Activated naive CD4-positive, alpha-beta T cell treated with Interleukin-2 at 50 U/mL for 16 hours (primary cell): ENCODE results near the gene LYRM1.
A peak's percentile ranks its signal among the peaks of the same experiment; 100 is the strongest.
"Not testable (repeated sequence)": the region's sequence is repeated elsewhere in the genome, so short reads cannot be mapped to it uniquely, and the experiment has no call there.

Experiments used
- DNase-seq: peaks from one replicate; pipeline ENCODE4 v3.0.0-alpha.2; 2020

Gene LYRM1

GRCh38 chr16:20900299-20901067 is at the start of gene LYRM1, which contains the start of gene DCUN1D3:
Gene LYRM1 (plus strand): TSS chr16:20900771. CDS start chr16:20915556, 14,785 bp downstream.
Gene DCUN1D3 (minus strand): TSS chr16:20900358. CDS start chr16:20862538, 37,820 bp downstream.
- DNase-seq = peak; percentile 89

- DNase-seq = no peak
These were observed 49.6 kb upstream of the LYRM1 start for GRCh38 chr16:20850981-20851380.

GRCh38 chr16:20851601-20852000 is 49.0 kb upstream of the LYRM1 start:
- DNase-seq = no peak

GRCh38 chr16:20853143-20853542 is 47.4 kb upstream of the LYRM1 start:
- no peak for DNase-seq

GRCh38 chr16:20853981-20854620 is 46.5 kb upstream of the LYRM1 start:
- no peak for DNase-seq

- DNase-seq = no peak
These were observed 45.6 kb upstream of the LYRM1 start for GRCh38 chr16:20854963-20855362.

- no peak for DNase-seq
These were observed 43.3 kb upstream of the LYRM1 start for GRCh38 chr16:20857281-20857680.

- no peak for DNase-seq
These were observed 41.3 kb upstream of the LYRM1 start for GRCh38 chr16:20859229-20859628.

GRCh38 chr16:20859699-20860098 is 40.9 kb upstream of the LYRM1 start:
- no peak for DNase-seq

GRCh38 chr16:20860361-20860760 is 40.2 kb upstream of the LYRM1 start:
- no peak for DNase-seq

- not testable (repeated sequence) for DNase-seq
These were observed 39.6 kb upstream of the LYRM1 start for GRCh38 chr16:20860995-20861394.

GRCh38 chr16:20862162-20862960 is 38.2 kb upstream of the LYRM1 start:
- no peak for DNase-seq

- not testable (repeated sequence) for DNase-seq
These were observed 36.2 kb upstream of the LYRM1 start for GRCh38 chr16:20864376-20864775.

- DNase-seq = no peak
These were observed 35.0 kb upstream of the LYRM1 start for GRCh38 chr16:20865420-20866131.

- no peak for DNase-seq
These were observed 34.3 kb upstream of the LYRM1 start for GRCh38 chr16:20866145-20866772.

- no peak for DNase-seq
These were observed 33.8 kb upstream of the LYRM1 start for GRCh38 chr16:20866801-20867200.

GRCh38 chr16:20867585-20867984 is 33.0 kb upstream of the LYRM1 start:
- DNase-seq = no peak

GRCh38 chr16:20868890-20869289 is 31.7 kb upstream of the LYRM1 start:
- DNase-seq = no peak

- no peak for DNase-seq
These were observed 30.3 kb upstream of the LYRM1 start for GRCh38 chr16:20870122-20870820.

GRCh38 chr16:20871258-20871657 is 29.3 kb upstream of the LYRM1 start:
- no peak for DNase-seq

- DNase-seq = no peak
These were observed 28.4 kb upstream of the LYRM1 start for GRCh38 chr16:20871941-20872815.
